Measurements from ENCODE around the gene NGEF. TPM values are rescaled to one million over a fixed set of nuclear protein-coding genes. Genes with fewer than 3 reads are reported as not detected.

Gene NGEF
- total RNA-seq, 1 donor from 2014 or later = 0.16 TPM

DNA sequence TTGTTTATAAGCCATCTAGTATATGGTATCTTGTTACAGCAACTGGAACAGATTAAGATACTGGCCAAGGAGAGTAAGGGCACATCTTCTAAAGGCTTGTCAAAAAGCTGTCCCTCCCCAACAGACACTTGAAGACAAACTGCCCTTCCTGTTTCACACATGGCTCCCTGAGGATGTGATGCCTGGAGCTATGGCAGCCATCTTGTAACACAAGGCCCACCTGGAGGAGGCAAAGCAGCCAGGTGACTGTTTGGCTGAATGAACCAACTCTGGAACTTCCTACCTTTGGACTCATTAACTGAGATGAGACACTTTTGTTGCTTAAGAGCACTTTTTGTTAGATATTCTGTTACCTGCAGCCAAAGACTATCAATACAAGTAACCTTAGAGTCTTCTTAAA, 88.6 kb downstream of the NGEF start:
- Histone ChIP-seq H3K36me3 (no peaks in the 10 kb centered on the region), H3K27ac (replicated peaks) (no peak overlapping the region), H3K4me3 (no peak overlapping the region), H3K4me1 (peaks cover 19% of the 10 kb centered on the region), H3K27me3 (ENCODE audit: low read depth) (peaks cover 91% of the 10 kb centered on the region), H3K9me3 (replicated peaks) (peaks cover 4% of the 10 kb centered on the region)
- intact Hi-C loops (cut with micrococcal nuclease) = no loop called here
- DNase-seq = no peak
- TF ChIP-seq, protein P1, sequence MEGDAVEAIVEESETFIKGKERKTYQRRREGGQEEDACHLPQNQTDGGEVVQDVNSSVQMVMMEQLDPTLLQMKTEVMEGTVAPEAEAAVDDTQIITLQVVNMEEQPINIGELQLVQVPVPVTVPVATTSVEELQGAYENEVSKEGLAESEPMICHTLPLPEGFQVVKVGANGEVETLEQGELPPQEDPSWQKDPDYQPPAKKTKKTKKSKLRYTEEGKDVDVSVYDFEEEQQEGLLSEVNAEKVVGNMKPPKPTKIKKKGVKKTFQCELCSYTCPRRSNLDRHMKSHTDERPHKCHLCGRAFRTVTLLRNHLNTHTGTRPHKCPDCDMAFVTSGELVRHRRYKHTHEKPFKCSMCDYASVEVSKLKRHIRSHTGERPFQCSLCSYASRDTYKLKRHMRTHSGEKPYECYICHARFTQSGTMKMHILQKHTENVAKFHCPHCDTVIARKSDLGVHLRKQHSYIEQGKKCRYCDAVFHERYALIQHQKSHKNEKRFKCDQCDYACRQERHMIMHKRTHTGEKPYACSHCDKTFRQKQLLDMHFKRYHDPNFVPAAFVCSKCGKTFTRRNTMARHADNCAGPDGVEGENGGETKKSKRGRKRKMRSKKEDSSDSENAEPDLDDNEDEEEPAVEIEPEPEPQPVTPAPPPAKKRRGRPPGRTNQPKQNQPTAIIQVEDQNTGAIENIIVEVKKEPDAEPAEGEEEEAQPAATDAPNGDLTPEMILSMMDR (IDR thresholded peaks at IDR 0.05; ENCODE audit: borderline replicate concordance) = no peak

DNA sequence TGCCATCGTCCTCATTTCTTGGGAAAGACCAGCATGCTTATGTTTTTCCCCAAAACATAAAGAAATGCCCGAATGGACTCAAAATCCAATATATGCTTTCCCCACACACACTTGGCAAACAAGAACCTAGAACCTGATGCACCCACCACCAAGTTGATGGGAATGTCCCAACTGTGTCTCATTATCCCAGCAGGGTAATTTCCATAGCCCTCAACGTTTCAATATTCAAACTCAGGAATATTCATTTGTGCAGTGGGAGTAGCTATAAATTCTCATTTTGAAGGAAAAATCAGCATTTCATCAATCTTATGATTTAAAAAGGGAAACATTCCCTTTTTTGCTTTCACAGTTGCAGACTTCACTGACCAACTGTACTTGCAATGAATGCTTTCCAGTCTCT, 92.3 kb downstream of the NGEF start:
- DNase-seq = no peak
- Histone ChIP-seq H3K27ac (replicated peaks) (no peak overlapping the region), H3K9me3 (replicated peaks) (peaks cover 4% of the 10 kb centered on the region), H3K4me1 (no peaks in the 10 kb centered on the region), H3K4me3 (no peak overlapping the region), H3K36me3 (no peaks in the 10 kb centered on the region), H3K27me3 (ENCODE audit: low read depth) (peaks cover 93% of the 10 kb centered on the region)
- intact Hi-C loops (cut with micrococcal nuclease) = no loop called here
- TF ChIP-seq, protein P1 (IDR thresholded peaks at IDR 0.05; ENCODE audit: borderline replicate concordance) = no peak

DNA sequence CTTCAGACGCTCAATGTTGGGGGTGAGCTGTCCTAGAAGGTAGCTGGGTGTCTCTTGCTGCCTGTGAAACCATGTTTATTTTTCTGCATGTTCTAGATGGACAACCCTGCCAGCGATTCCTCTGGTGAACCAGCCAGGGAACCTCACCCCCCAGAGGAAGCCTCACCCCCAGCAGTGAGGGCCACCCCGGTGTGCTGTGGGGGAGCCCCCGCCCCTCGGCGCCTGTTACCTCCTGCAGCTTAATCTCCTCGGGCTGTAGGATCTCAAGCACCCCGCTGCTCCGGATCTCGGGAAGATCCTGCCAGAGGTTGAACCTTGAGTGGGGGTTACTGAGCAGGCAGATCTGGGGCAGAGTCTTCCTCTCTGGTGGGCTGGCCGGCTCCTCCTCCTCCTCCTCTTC, 93.0 kb downstream of the NGEF start:
- Histone ChIP-seq H3K4me1 (no peaks in the 10 kb centered on the region), H3K4me3 (no peak overlapping the region), H3K27ac (replicated peaks) (no peak overlapping the region), H3K36me3 (no peaks in the 10 kb centered on the region), H3K9me3 (replicated peaks) (peaks cover 4% of the 10 kb centered on the region), H3K27me3 (ENCODE audit: low read depth) (peaks cover 93% of the 10 kb centered on the region)
- intact Hi-C loops (cut with micrococcal nuclease) = no loop called here
- DNase-seq = no peak
- TF ChIP-seq, protein P1 (IDR thresholded peaks at IDR 0.05; ENCODE audit: borderline replicate concordance) = no peak

DNA sequence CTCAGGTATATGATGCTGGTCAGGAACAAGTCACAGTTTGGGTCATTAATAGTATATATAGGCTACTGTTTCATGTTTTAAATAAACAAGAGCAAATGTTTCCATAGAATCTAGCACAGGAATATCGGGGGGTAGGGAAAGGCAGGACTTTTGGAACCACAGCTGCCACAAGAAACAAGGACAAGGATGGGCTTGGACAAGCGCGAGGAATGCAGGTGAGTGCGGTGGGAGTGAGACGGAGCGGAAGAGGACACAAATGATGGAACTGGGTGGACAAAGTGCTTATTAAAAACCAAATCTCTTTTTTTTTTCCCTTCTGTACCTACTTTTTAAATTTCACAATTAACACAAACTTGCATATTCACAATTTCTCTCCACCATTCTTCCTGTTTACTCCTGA, 93.9 kb downstream of the NGEF start:
- intact Hi-C loops (cut with micrococcal nuclease) = no loop called here
- H3K4me3 ChIP-seq = no peak overlapping the region
- H3K9me3 ChIP-seq (replicated peaks) = no peaks in the 10 kb centered on the region
- TF ChIP-seq, protein P1 (IDR thresholded peaks at IDR 0.05; ENCODE audit: borderline replicate concordance) = no peak
- no peaks in the 10 kb centered on the region for H3K4me1 ChIP-seq
- no peak overlapping the region for H3K27ac ChIP-seq (replicated peaks)
- DNase-seq = no peak
- peaks cover 93% of the 10 kb centered on the region for H3K27me3 ChIP-seq (ENCODE audit: low read depth)
- no peaks in the 10 kb centered on the region for H3K36me3 ChIP-seq

DNA sequence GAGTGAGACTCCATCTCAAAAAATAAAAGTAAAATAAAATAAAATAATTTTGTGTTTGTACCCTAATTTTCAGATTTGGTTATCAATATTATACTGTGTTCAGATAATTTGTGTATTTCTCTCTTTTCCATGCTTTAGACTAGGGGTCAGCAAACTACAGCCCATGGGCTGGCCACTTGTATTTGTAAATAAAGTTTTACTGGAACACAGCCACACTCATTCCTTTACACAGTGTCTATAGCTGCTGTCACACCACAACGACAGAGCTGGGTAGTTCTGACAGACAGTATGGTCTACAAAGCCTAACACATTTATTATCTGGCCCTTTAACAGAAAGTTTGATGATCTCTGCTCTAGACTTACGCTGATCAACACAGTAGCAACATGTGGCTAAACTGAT, 99.2 kb downstream of the NGEF start:
- H3K36me3 ChIP-seq = no peaks in the 10 kb centered on the region
- DNase-seq = no peak
- H3K27me3 ChIP-seq (ENCODE audit: low read depth) = peaks cover 80% of the 10 kb centered on the region
- intact Hi-C loops (cut with micrococcal nuclease) = no loop called here
- no peak overlapping the region for H3K27ac ChIP-seq (replicated peaks)
- no peaks in the 10 kb centered on the region for H3K4me1 ChIP-seq
- TF ChIP-seq, protein P1 (IDR thresholded peaks at IDR 0.05; ENCODE audit: borderline replicate concordance) = no peak
- H3K4me3 ChIP-seq = no peak overlapping the region
- H3K9me3 ChIP-seq (replicated peaks) = peaks cover 29% of the 10 kb centered on the region

Measured in left ventricle myocardium inferior (tissue), 1 donor.